ENCODE data around the gene RASL12.
"Not testable (repeated sequence)": the region's sequence is repeated elsewhere in the genome, so short reads cannot be mapped to it uniquely, and the experiment has no call there.

RASL12 gene

DNA sequence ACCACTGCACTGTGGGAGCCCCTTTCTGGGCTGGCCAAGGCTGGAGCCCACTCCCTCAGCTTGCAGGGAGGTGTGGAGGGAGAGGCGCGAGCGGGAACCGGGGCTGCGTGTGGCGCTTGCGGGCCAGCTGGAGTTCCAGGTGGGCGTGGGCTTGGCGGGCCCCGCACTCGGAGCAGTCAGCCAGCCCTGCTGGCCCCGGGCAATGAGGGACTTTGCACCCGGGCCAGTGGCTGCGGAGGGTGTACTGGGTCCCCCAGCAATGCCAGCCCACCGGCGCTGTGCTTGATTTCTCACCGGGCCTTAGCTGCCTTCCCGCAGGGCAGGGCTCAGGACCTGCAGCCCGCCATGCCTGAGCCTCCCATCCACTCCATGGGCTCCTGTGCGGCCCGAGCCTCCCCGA lies 7.2 kb upstream of the RASL12 start:
- CTCF ChIA-PET: interaction anchor here (0.7 kb wide), 1 partner anchor 559 kb away, joined by 3 read pairs; no protein-coding TSS in a partner anchor
- H3K36me3 Mint-ChIP-seq, H3K4me1 Mint-ChIP-seq: not testable (repeated sequence)

DNA sequence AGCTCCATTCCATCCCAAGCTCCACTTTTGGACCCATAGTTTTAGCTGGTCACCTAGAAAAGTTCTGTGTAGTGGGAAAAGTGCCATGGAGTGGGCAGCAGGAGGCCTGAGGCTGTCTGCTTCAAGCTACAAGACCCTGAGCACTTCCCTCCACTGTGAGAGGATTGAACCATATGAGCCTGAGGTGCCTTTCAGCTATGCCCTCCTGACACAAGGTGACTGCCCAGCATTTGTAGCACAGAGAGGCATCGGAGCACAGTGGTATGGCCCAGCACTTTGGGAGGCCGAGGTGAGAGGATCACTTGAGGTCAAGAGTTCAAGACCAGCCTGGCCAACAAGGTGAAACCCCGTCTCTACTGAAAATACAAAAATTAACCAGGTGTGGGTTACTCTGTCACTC lies 4.8 kb upstream of the RASL12 start:
- Mint-ChIP-seq H3K36me3 (no peaks in the 10 kb centered on the region), H3K27ac (no peak overlapping the region), H3K4me1 (peaks cover 6% of the 10 kb centered on the region), H3K4me3 (no peak overlapping the region), H3K27me3 (peaks cover 51% of the 10 kb centered on the region), H3K9me3 (no peaks in the 10 kb centered on the region)
- CTCF ChIA-PET: no interaction called here
- DNase-seq: no peak

More for the DNA sequence above, 7.2 kb upstream of the RASL12 start:
- DNase-seq, H3K27ac Mint-ChIP-seq, H3K9me3 Mint-ChIP-seq, H3K4me3 Mint-ChIP-seq: not testable (repeated sequence)
- peaks cover 53% of the 10 kb centered on the region for H3K27me3 Mint-ChIP-seq

DNA sequence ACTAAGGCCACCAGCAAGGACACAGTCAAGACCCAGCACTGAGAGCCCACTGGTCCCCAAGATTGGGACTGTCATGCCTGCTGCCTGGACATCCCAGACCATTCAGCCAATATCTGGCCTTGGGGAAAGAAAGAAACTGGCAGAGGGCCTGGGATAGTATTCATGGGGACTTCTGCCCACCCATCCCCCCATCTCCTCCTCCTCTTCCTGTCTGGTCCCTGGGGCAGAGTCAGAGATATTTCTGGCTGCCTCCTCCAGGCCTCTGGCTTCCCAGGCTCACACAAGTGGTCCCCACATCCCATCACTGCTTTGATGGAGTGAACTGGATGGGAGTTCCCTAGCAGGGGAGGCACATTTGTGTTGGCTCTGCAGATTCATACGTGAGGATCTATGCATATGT lies 4.2 kb upstream of the RASL12 start:
- CTCF ChIA-PET: no interaction called here
- Mint-ChIP-seq H3K36me3 (no peaks in the 10 kb centered on the region), H3K4me1 (peaks cover 5% of the 10 kb centered on the region), H3K27me3 (peaks cover 52% of the 10 kb centered on the region), H3K27ac (no peak overlapping the region), H3K4me3 (no peak overlapping the region), H3K9me3 (no peaks in the 10 kb centered on the region)
- no peak for DNase-seq

DNA sequence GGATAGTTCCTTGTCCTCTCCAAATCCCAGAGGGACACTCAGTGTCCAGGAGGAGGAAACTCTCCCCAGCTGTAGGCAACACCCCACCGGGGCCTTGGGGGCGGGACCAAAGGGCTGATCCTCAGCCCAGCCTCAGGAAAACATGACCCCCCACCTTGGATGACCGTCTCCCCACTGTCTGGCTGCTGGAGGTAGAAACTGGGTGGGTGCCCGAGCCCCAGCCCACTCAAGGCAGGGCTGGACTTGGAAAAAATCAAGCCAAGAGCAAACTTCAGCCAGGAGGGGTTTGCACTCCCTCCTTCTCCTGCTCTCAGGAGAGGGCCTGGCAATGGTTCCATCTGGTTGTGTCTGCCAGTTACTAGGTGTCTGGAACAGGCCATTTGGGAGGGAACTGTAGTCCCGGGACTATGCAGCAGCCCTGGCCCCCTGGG lies 3.6 kb upstream of the RASL12 start:
- Mint-ChIP-seq H3K27ac (no peak overlapping the region), H3K36me3 (no peaks in the 10 kb centered on the region), H3K27me3 (peaks cover 58% of the 10 kb centered on the region), H3K4me1 (peaks cover 5% of the 10 kb centered on the region), H3K9me3 (no peaks in the 10 kb centered on the region), H3K4me3 (no peak overlapping the region)
- CTCF ChIA-PET: no interaction called here
- DNase-seq: no peak

DNA sequence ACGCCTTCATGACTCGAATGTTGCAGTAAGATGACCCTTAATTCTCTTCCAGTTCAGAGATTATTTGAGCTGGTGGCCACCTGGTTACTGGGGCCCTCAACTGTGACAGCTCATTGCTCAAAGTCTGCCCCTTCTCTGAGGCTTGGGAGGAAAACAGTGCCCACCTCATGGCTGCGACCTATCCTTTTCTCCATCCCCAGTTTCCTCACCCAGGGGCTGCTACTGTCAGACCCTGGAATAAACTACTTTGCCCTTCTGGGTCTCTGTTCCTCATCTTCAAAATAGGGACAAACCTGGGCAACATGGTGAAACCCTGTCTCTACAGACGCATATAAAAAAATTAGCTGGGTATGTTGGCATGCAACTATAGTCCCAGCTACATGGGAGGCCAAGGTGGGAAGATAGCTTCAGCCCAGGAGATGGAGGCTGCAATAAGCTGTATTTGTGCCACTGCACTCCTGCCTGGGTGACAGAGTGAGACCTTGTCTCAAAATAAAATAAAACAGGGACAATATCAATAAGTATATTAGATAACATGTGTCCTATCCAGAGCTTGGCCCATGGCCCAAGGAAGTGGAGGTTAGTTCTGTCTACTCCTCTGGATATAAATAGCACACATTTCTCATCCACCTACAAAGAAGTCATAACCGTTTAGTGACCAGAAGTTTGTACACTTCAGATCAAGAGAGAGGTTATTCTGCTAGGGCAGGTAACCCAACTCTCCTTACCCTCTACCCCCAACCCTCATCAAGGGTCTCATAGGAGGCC lies 2.2 kb upstream of the RASL12 start:
- CTCF ChIA-PET: interaction anchor here (0.9 to 2.1 kb wide), 4 partner anchors 9 to 36 kb away, joined by 3 to 7 read pairs (median 4); no protein-coding TSS in a partner anchor
- Mint-ChIP-seq H3K9me3 (no peaks in the 10 kb centered on the region), H3K36me3 (no peaks in the 10 kb centered on the region), H3K27ac (no peak overlapping the region), H3K4me1 (peaks cover 5% of the 10 kb centered on the region), H3K4me3 (no peak overlapping the region), H3K27me3 (peaks cover 69% of the 10 kb centered on the region)
- DNase-seq: no peak

DNA sequence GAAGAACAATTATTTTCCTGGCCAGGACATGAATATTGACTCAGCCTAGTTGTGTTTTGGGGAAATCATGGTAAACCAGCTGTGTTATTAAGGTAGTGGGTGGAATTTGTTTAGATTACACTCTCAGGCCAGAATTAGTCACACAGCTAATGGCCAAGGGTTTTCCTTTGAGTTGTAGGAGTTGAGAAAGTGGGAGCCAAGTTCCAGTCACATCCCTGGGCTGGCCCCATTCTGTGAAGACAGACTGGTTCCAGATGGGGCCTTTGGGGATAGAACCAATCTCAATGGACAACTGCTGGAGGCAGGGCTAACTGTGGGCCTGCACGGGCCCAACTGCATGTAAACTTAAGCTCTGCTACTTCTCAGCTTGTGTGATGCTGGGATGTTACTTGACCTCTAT lies 1.4 kb upstream of the RASL12 start:
- Mint-ChIP-seq H3K27me3 (peaks cover 76% of the 10 kb centered on the region), H3K36me3 (no peaks in the 10 kb centered on the region), H3K4me3 (no peak overlapping the region), H3K27ac (no peak overlapping the region), H3K9me3 (no peaks in the 10 kb centered on the region), H3K4me1 (peaks cover 5% of the 10 kb centered on the region)
- no peak for DNase-seq
- CTCF ChIA-PET: interaction anchor here (0.9 to 2.1 kb wide), 5 partner anchors 9 to 99 kb away, joined by 3 to 7 read pairs (median 4); no protein-coding TSS in a partner anchor

DNA sequence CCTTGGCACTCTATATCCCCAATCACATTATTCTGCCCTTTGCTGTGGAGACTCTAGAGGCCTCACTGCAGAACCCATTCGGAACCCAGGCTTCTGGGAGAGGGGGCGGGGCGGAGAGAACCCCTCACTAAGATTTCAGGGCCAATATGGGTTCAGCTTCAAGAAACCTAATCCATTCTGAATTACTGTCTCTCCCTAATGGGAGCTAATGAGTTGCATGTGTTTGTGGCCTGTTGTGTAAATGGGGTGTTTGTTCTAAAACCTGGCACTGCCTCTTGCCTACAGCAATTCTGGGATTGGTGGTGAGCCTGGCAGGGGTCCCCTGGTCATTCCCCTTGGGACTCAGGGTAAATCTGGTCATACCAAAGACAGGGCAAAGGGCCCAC lies 605 bp upstream of the RASL12 start:
- CTCF ChIA-PET: interaction anchor here (1.1 to 1.7 kb wide), 2 partner anchors 10 to 98 kb away, joined by 3 to 4 read pairs; no protein-coding TSS in a partner anchor
- no peaks in the 10 kb centered on the region for H3K9me3 Mint-ChIP-seq
- no peak for DNase-seq
- H3K36me3 Mint-ChIP-seq: no peaks in the 10 kb centered on the region
- H3K4me3 Mint-ChIP-seq: no peak overlapping the region
- no peak overlapping the region for H3K27ac Mint-ChIP-seq
- peaks cover 79% of the 10 kb centered on the region for H3K27me3 Mint-ChIP-seq
- H3K4me1 Mint-ChIP-seq: peaks cover 5% of the 10 kb centered on the region

DNA sequence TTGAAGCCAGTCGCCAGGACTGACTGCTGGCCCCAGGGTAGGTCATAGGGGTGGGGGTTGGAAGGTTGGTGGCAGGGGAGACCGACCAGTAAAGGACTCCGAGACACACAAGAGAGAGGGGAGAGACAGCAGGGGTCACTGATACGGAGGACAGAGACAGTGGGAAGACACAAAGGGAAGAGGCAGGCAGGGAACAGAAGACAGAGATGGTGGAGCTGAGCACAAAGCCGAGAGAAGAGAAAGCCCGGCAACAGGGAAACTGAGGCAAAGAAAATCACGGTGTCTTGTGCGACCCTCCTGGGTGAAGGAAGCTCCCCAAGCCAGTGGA lies 510 bp downstream of the RASL12 start:
- H3K4me3 Mint-ChIP-seq: no peak overlapping the region
- H3K36me3 Mint-ChIP-seq: no peaks in the 10 kb centered on the region
- no peak overlapping the region for H3K27ac Mint-ChIP-seq
- DNase-seq: no peak
- peaks cover 5% of the 10 kb centered on the region for H3K4me1 Mint-ChIP-seq
- CTCF ChIA-PET: interaction anchor here (1.2 kb wide), 1 partner anchor 8 kb away, joined by 3 read pairs; no protein-coding TSS in a partner anchor
- no peaks in the 10 kb centered on the region for H3K9me3 Mint-ChIP-seq
- peaks cover 88% of the 10 kb centered on the region for H3K27me3 Mint-ChIP-seq

DNA sequence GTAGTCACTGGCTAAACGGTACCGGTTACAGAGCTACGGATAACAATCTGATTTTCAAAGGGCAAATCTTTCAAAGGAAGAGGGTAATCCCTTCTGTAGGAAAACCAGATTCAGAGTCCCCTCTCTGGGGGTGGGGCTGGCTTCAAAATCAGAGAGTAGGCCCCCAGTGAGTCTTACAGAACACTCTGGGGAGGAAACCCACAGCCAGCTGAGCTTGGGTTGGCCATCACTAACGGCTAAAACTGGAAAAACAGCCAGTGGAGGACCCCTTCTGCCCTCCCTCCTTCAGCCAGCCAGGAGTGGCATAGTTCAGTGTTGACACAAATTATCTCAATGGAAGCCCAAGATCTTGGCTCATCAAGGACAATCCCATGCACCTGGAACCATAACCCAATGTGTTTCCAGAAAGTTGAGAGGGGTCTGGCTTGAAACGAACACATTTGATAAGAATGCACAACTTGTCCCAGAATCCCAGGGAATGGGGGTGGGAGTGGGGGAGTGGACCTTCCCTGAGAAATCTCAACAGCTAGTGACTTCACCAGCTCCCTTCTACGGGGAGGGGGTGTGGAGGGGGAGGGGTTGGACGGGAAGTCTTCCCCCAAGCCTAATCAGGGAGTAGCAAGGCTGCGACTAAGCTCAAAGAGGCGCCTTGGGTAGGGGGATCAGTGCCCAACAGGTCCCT lies 1.0 kb downstream of the RASL12 start:
- DNase-seq: no peak
- H3K4me1 Mint-ChIP-seq: peaks cover 5% of the 10 kb centered on the region
- no peak overlapping the region for H3K27ac Mint-ChIP-seq
- no peaks in the 10 kb centered on the region for H3K9me3 Mint-ChIP-seq
- H3K36me3 Mint-ChIP-seq: no peaks in the 10 kb centered on the region
- peaks cover 88% of the 10 kb centered on the region for H3K27me3 Mint-ChIP-seq
- CTCF ChIA-PET: interaction anchor here (0.6 to 1.2 kb wide), 4 partner anchors 9 to 914 kb away, joined by 3 to 4 read pairs (median 4); no protein-coding TSS in a partner anchor
- H3K4me3 Mint-ChIP-seq: no peak overlapping the region

DNA sequence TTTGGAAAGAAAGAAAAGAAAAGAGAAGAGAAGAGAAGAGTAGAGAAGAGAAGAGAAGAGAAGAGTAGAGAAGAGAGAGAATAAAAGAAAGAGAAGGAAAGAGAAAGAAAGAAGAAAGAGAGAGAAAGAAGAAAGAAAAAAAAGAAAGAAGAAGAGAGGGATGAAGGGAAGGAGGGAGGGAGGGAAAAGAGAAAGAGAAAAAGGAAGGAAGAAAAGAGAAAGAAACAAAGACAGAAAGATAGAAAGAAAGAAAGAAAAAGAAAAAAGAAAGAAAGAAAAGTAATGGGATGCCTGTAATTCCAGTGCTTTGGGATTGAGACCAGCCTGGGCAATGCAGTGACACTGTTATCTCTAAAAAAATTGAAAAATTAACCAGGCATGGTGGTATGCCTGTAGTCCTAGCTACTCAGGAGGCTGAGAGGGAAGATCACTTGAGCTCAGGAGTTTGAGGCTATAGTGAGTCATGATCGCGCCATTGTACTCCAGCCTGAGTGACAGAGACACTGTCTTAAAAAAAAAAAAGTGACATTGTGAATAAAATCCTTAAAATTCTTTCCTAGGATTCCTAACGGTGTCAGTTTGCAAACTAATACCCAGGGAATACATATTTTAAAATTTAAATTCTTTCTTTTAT lies 1.7 kb downstream of the RASL12 start:
- CTCF ChIA-PET: interaction anchor here (0.6 to 1.2 kb wide), 4 partner anchors 10 to 914 kb away, joined by 3 to 4 read pairs (median 4); no protein-coding TSS in a partner anchor
- peaks cover 5% of the 10 kb centered on the region for H3K4me1 Mint-ChIP-seq
- DNase-seq: no peak
- H3K27ac Mint-ChIP-seq: no peak overlapping the region
- H3K36me3 Mint-ChIP-seq: no peaks in the 10 kb centered on the region
- peaks cover 84% of the 10 kb centered on the region for H3K27me3 Mint-ChIP-seq
- no peaks in the 10 kb centered on the region for H3K9me3 Mint-ChIP-seq
- H3K4me3 Mint-ChIP-seq: no peak overlapping the region

DNA sequence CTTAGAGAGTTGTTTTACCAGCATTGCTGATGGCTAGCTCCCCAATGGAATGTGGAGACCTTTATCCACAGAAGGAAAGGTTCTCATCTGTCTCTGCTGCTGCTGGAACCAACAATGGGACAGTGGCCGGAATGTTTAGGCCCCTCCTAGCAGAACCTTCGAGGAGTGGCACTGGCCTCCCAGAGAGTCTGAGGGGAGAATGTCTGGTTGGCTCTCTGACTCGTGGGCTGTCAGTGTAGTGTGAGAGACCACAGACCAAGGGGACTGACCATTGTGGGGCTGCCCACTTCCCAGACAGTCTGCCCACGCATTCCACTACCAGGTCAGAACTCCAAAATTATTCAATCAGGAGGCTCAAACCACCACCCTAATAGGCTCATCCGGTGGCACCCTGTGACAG lies 5.1 kb downstream of the RASL12 start:
- Mint-ChIP-seq H3K27ac (no peak overlapping the region), H3K27me3 (peaks cover 60% of the 10 kb centered on the region), H3K36me3 (no peaks in the 10 kb centered on the region), H3K4me3 (no peak overlapping the region), H3K4me1 (no peaks in the 10 kb centered on the region), H3K9me3 (no peaks in the 10 kb centered on the region)
- no peak for DNase-seq
- CTCF ChIA-PET: no interaction called here

DNA sequence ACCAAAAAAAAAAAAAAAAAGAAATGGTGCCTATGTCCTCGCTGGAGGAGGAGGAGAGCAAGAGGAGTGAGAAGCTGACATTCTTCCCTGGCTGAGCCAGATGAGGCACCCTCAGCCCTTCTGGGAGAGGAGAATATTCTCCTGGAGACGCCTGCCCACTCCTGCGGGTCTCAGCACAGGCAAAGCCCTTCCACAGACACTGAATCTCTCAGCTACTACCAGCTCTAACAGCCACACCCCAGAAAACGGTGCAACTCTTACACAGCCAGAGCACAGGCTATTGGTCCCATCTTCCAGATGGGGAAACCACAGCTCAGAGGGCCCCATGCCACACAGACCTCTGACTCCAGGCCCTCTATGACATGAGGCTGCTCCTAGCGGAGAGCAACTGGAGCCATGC lies 5.7 kb downstream of the RASL12 start:
- no peak overlapping the region for H3K27ac Mint-ChIP-seq
- no peaks in the 10 kb centered on the region for H3K36me3 Mint-ChIP-seq
- no peaks in the 10 kb centered on the region for H3K4me1 Mint-ChIP-seq
- no peaks in the 10 kb centered on the region for H3K9me3 Mint-ChIP-seq
- H3K27me3 Mint-ChIP-seq: peaks cover 54% of the 10 kb centered on the region
- CTCF ChIA-PET: interaction anchor here (0.7 kb wide), 1 partner anchor 324 kb away, joined by 3 read pairs; no protein-coding TSS in a partner anchor
- H3K4me3 Mint-ChIP-seq: no peak overlapping the region
- no peak for DNase-seq

DNA sequence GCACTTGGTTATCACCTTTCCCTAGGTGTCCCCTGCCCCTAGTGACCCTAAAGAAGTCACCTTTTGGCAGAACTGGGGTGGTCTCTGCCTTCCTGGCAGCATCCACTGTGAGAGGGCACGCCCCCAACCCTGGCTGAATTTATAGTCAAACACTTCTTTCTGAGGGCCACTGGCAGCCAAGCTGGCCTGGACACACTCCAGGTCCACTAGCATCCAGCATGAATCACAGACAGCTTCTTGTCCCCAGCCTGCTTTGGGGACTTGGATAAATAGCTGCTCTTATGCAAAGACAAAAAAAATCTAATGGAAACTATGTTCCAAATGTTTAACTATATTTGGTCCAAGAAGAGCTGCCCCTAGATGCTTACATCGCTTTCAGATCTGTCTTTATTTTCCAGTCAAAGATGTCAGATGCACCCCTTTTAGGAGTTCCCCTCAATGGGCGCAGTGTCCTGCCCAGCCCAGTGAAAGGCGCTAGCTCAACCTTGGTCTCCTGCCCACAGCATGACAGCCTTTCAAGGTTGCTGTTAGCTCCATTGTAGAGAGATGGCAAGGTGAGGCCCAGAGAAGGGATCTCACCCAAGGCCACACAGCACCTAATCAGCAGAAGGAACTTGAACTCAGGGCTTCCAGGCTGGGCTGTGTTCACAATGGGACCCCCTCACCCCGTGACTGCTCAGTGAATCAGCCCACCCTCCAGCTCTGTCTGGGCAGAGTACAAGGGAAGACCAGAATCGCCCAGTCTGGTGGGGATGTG lies 7.0 kb downstream of the RASL12 start:
- H3K4me3 Mint-ChIP-seq: no peak overlapping the region
- CTCF ChIA-PET: interaction anchor here (0.9 kb wide), 2 partner anchors 9 to 40 kb away, joined by 3 read pairs; no protein-coding TSS in a partner anchor
- no peak overlapping the region for H3K27ac Mint-ChIP-seq
- H3K27me3 Mint-ChIP-seq: peaks cover 45% of the 10 kb centered on the region
- H3K9me3 Mint-ChIP-seq: no peaks in the 10 kb centered on the region
- no peak for DNase-seq
- no peaks in the 10 kb centered on the region for H3K4me1 Mint-ChIP-seq
- H3K36me3 Mint-ChIP-seq: no peaks in the 10 kb centered on the region
